Vagina (tissue), 2 donors: Measurements from ENCODE around the gene RBKS. TPM values are rescaled to one million over a fixed set of nuclear protein-coding genes. Genes with fewer than 3 reads are reported as not detected.

Experiments
- DNase-seq, 2 donors: peaks; one replicate each; pipeline ENCODE4 v3.0.0-alpha.2; 2017; ENCODE audit errors: extremely low spot score in 2 of 2
- H3K27ac ChIP-seq: fragments of 200-600 bp; sonication (generic); one replicate; pipeline ENCODE4 v1.5.1; 2019
- H3K27me3 ChIP-seq: fragments of 200-600 bp; sonication (generic); one replicate; pipeline ENCODE4 v1.5.1; 2019
- H3K36me3 ChIP-seq, 2 donors: fragments of 200-600 bp; sonication (generic); one replicate each; pipeline ENCODE4 v1.5.1; 2017 to 2019
- H3K4me1 ChIP-seq: fragments of 200-600 bp; sonication (generic); one replicate; pipeline ENCODE4 v1.5.1; 2019
- H3K4me3 ChIP-seq, 2 donors: fragments of 200-600 bp; sonication (generic); 1 replicate in 1 of 2; 2 replicates in 1 of 2; pipeline ENCODE4 v1.5.1; 2016 to 2019
- H3K9me3 ChIP-seq: fragments of 200-600 bp; sonication (generic); one replicate; pipeline ENCODE4 v1.5.1; 2019
- CTCF ChIP-seq, 3 experiments: fragments of 450-650 bp in 2 of 3; fragments of 200-600 bp in 1 of 3; sonication (generic) in 1 of 3; IDR thresholded peaks; one replicate each; pipeline ENCODE4 v1.5.1; 2017 to 2019; ENCODE audit warnings: antibody characterized with exemption in 3 of 3, mild to moderate bottlenecking in 2 of 3, moderate library complexity in 2 of 3
- POLR2A ChIP-seq, 2 donors: fragments of 450-650 bp; IDR thresholded peaks; one replicate each; pipeline ENCODE4 v1.6.1; 2017; ENCODE audit warnings: antibody characterized with exemption in 2 of 2, mild to moderate bottlenecking in 2 of 2, moderate library complexity in 2 of 2
- POLR2AphosphoS5 ChIP-seq, 2 donors: sonication (generic); formaldehyde crosslinking; IDR thresholded peaks; one replicate each; pipeline ENCODE4 v1.9.0; 2017; ENCODE audit warnings: antibody characterized with exemption in 2 of 2, mild to moderate bottlenecking in 2 of 2, low read depth in 1 of 2; ENCODE audit not compliant: insufficient read depth in 1 of 2
- intact Hi-C: fragments of 100-400 bp; cut with DNase I; formaldehyde crosslinking; loops from one replicate; pipeline ENCODE4 v1.15.1; 2023
- total RNA-seq: library from RNA; depleted of rRNA; stranded (reverse); fragments of >200 nt; gene quantifications from one replicate; pipeline ENCODE4 v1.2.3, GENCODE V29; 2016

Gene RBKS
- total RNA-seq, 1 donor from 2014 or later, result 2.2 TPM

GRCh38 chr2:27914041-27914804 lies 24.0 kb upstream of the RBKS start:
- no peak overlapping the region for H3K4me3 ChIP-seq
- H3K9me3 ChIP-seq, result no peaks in the 10 kb centered on the region
- intact Hi-C loops, result no loop called here
- TF ChIP-seq CTCF (IDR thresholded peaks at IDR 0.05) (no peak), POLR2AphosphoS5 (IDR thresholded peaks at IDR 0.05; ENCODE audit: insufficient read depth in 1 of 2, low read depth in 1 of 2) (no peak), POLR2A (IDR thresholded peaks at IDR 0.05) (no peak)
- H3K4me1 ChIP-seq, result peaks cover 21% of the 10 kb centered on the region
- H3K36me3 ChIP-seq, result no peaks in the 10 kb centered on the region
- no peak for DNase-seq
- H3K27me3 ChIP-seq, result no peaks in the 10 kb centered on the region
- H3K27ac ChIP-seq, result peak overlapping the region; percentile 73

DNA sequence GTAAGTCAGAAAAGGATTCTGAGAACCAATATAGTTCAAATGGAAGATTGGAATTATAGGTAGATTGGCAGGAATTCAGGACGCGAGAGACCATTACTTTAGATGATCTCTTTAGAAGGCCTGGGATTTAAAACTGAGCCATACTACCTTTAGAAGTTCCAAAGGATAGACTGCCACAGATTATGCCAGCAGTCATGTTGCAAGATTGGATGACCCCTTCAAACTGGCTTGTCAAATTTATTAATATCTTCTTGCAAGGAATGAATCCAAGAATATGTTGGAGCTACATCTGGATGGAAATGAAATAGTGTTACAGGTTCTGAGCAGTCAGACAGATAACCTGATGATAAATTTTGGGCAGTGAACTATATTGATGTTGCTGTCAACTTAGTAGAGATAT lies 22.3 kb upstream of the RBKS start:
- peaks cover 21% of the 10 kb centered on the region for H3K4me1 ChIP-seq
- intact Hi-C loops, result no loop called here
- H3K9me3 ChIP-seq, result no peaks in the 10 kb centered on the region
- no peak for TF ChIP-seq POLR2AphosphoS5 (IDR thresholded peaks at IDR 0.05; ENCODE audit: insufficient read depth in 1 of 2, low read depth in 1 of 2)
- TF ChIP-seq CTCF (IDR thresholded peaks at IDR 0.05), result no peak
- TF ChIP-seq POLR2A (IDR thresholded peaks at IDR 0.05), result no peak
- no peaks in the 10 kb centered on the region for H3K36me3 ChIP-seq
- H3K27ac ChIP-seq, result no peak overlapping the region
- no peaks in the 10 kb centered on the region for H3K27me3 ChIP-seq
- DNase-seq, result no peak
- H3K4me3 ChIP-seq, result no peak overlapping the region

DNA sequence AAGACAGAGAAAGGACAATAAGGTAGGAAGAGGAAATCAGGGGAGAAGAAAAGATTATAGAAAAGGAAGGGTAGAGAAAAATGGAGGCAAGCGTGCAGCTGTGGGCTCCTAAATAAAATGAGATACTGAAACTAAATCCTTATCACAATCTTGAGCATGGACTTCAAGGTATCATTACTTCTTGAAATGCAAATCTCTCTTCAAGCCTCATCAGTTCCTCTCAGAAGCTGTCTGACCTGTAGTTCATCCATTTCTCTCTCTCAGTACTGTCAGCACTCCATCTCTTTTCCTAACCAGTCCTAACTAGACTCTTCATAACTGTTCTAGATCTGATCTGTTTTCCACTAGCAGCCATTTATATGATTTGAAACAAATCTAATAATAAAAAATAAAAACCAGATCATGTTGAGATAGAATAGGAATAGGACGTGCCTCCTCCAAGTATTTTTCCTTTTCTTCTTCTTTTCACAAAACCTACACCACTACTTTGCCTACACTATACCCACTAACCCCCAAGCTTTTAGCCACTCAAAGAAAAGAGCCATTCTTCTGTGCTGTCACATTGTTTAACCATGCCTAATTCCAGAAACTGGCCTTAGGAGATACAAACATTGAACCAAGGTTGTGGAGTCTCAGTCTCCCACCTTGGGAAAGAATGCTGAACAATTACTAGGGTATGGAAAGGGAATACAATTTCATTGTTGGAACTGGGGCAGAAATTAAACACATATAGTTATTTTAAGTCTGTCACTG lies 21.4 kb upstream of the RBKS start:
- no peak overlapping the region for H3K4me3 ChIP-seq
- no peaks in the 10 kb centered on the region for H3K27me3 ChIP-seq
- intact Hi-C loops, result no loop called here
- H3K27ac ChIP-seq, result no peak overlapping the region
- TF ChIP-seq POLR2AphosphoS5 (IDR thresholded peaks at IDR 0.05; ENCODE audit: insufficient read depth in 1 of 2, low read depth in 1 of 2) (no peak), POLR2A (IDR thresholded peaks at IDR 0.05) (no peak), CTCF (IDR thresholded peaks at IDR 0.05) (no peak)
- DNase-seq, result no peak
- H3K4me1 ChIP-seq, result peaks cover 21% of the 10 kb centered on the region
- H3K9me3 ChIP-seq, result no peaks in the 10 kb centered on the region
- no peaks in the 10 kb centered on the region for H3K36me3 ChIP-seq

- no peaks in the 10 kb centered on the region for H3K36me3 ChIP-seq
- peaks cover 10% of the 10 kb centered on the region for H3K4me1 ChIP-seq
- no peak for DNase-seq
- H3K4me3 ChIP-seq, result no peak overlapping the region
- intact Hi-C loops, result no loop called here
- H3K27me3 ChIP-seq, result no peaks in the 10 kb centered on the region
- H3K27ac ChIP-seq, result no peak overlapping the region
- TF ChIP-seq POLR2A (IDR thresholded peaks at IDR 0.05) (no peak), POLR2AphosphoS5 (IDR thresholded peaks at IDR 0.05; ENCODE audit: insufficient read depth in 1 of 2, low read depth in 1 of 2) (no peak), CTCF (IDR thresholded peaks at IDR 0.05) (no peak)
- H3K9me3 ChIP-seq, result no peaks in the 10 kb centered on the region
Observed at GRCh38 chr2:27909901-27910300, 19.7 kb upstream of the RBKS start.

GRCh38 chr2:27907547-27907946 lies 17.4 kb upstream of the RBKS start:
- no peak for DNase-seq
- H3K4me1 ChIP-seq, result no peaks in the 10 kb centered on the region
- no peaks in the 10 kb centered on the region for H3K9me3 ChIP-seq
- no peaks in the 10 kb centered on the region for H3K36me3 ChIP-seq
- H3K27ac ChIP-seq, result no peak overlapping the region
- intact Hi-C loops, result no loop called here
- no peak for TF ChIP-seq POLR2AphosphoS5 (IDR thresholded peaks at IDR 0.05; ENCODE audit: insufficient read depth in 1 of 2, low read depth in 1 of 2)
- TF ChIP-seq POLR2A (IDR thresholded peaks at IDR 0.05), result no peak
- TF ChIP-seq CTCF (IDR thresholded peaks at IDR 0.05), result no peak
- H3K4me3 ChIP-seq, result no peak overlapping the region
- no peaks in the 10 kb centered on the region for H3K27me3 ChIP-seq
